Prostate gland (tissue), 2 donors: ENCODE results near the gene LDB2.

Experiments
- POLR2A ChIP-seq: fragments of 450-650 bp; IDR thresholded peaks from one replicate; pipeline ENCODE4 v1.6.1; 2016; ENCODE audit warnings: antibody characterized with exemption, mild to moderate bottlenecking
- POLR2AphosphoS5 ChIP-seq: sonication (generic); formaldehyde crosslinking; IDR thresholded peaks from one replicate; pipeline ENCODE4 v1.6.1; 2017; ENCODE audit warnings: antibody characterized with exemption
- TF ChIP-seq, protein P1 (sequence below), 4 experiments: fragments of 200-600 bp in 2 of 4; fragments of 450-650 bp in 2 of 4; sonication (generic) in 2 of 4; IDR thresholded peaks; 1 replicate in 3 of 4; 2 replicates in 1 of 4; pipeline ENCODE4 v1.5.1; 2016 to 2019; ENCODE audit warnings: antibody characterized with exemption in 4 of 4, mild to moderate bottlenecking in 2 of 4, moderate library complexity in 2 of 4

DNA sequence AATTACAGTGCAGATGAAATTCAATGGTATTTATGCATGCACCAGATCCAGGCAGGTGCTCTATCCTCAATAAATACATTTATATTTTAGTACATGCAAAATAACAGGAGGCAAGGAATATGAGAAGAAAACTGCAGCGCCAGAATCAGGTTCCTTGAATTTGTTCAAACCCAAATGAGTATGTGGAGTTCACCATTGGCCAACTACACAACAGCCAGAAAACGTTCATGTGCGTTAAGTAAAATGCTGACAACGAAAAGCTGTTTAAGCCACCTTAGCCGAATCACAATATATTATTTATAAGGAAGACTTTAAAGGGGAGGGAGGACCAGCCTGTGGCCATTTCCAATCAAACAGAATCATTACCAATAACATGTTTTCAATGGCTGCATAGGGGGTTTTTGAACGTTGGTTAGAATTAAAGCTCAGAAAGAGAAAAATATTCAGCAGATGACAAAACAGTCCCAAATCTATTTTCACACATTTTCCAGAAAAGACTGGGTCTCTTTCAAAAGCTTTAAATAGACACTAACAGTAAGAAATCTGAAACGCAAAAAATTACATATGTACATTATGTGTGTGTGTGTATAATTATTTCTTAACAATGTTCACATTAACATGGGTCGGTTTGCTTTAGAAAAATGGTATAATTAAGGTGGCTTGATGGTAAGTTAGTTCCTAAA lies 171.9 kb downstream of the LDB2 start:
- TF ChIP-seq, protein P1, sequence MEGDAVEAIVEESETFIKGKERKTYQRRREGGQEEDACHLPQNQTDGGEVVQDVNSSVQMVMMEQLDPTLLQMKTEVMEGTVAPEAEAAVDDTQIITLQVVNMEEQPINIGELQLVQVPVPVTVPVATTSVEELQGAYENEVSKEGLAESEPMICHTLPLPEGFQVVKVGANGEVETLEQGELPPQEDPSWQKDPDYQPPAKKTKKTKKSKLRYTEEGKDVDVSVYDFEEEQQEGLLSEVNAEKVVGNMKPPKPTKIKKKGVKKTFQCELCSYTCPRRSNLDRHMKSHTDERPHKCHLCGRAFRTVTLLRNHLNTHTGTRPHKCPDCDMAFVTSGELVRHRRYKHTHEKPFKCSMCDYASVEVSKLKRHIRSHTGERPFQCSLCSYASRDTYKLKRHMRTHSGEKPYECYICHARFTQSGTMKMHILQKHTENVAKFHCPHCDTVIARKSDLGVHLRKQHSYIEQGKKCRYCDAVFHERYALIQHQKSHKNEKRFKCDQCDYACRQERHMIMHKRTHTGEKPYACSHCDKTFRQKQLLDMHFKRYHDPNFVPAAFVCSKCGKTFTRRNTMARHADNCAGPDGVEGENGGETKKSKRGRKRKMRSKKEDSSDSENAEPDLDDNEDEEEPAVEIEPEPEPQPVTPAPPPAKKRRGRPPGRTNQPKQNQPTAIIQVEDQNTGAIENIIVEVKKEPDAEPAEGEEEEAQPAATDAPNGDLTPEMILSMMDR (IDR thresholded peaks at IDR 0.05), result no peak
- TF ChIP-seq POLR2A (no peak), POLR2AphosphoS5 (no peak)
